GM23338 (cell line): ENCODE measurements around the gene KISS1. TPM values are rescaled to one million over a fixed set of nuclear protein-coding genes. Genes with fewer than 3 reads are reported as not detected.

Source experiments
- ATAC-seq: fragments of 200-7000 bp; cut with Tn5 transposase; 3 replicates; pipeline ENCODE4 v1.9.1; 2020
- DNase-seq: peaks from one replicate; pipeline ENCODE4 v3.0.0-alpha.2; 2015; ENCODE audit warnings: low spot score
- H2AFZ ChIP-seq: fragments of 200-600 bp; sonication (generic); 2 replicates; pipeline ENCODE4 v1.8.0; 2016; ENCODE audit warnings: antibody characterized with exemption, mild to moderate bottlenecking, moderate library complexity
- H3F3A ChIP-seq: fragments of 200-600 bp; sonication (generic); replicated peaks from 2 replicates; pipeline ENCODE4 v1.8.0; 2017; ENCODE audit warnings: antibody characterized with exemption, mixed run types, low read depth
- H3K27ac ChIP-seq: fragments of 200-600 bp; sonication (generic); 2 replicates; pipeline ENCODE4 v1.6.1; 2016; ENCODE audit warnings: low read depth
- H3K27me3 ChIP-seq: fragments of 200-600 bp; sonication (generic); 2 replicates; pipeline ENCODE4 v1.8.0; 2016; ENCODE audit warnings: mild to moderate bottlenecking, mixed run types, moderate library complexity; ENCODE audit not compliant: insufficient read depth
- H3K36me3 ChIP-seq: fragments of 200-600 bp; sonication (generic); 2 replicates; pipeline ENCODE4 v1.8.0; 2016; ENCODE audit warnings: mild to moderate bottlenecking; ENCODE audit not compliant: insufficient read depth
- H3K4me1 ChIP-seq: fragments of 200-600 bp; sonication (generic); 2 replicates; pipeline ENCODE4 v1.8.0; 2016; ENCODE audit warnings: mild to moderate bottlenecking, moderate library complexity; ENCODE audit not compliant: insufficient read depth
- H3K4me2 ChIP-seq: fragments of 200-600 bp; sonication (generic); 2 replicates; pipeline ENCODE4 v1.7.1; 2017; ENCODE audit warnings: mixed run types
- H3K4me3 ChIP-seq: fragments of 200-600 bp; sonication (generic); 2 replicates; pipeline ENCODE4 v1.6.1; 2016; ENCODE audit warnings: mixed run types
- H3K79me2 ChIP-seq: fragments of 200-600 bp; sonication (generic); replicated peaks from 2 replicates; pipeline ENCODE4 v1.8.0; 2017; ENCODE audit warnings: mild to moderate bottlenecking; ENCODE audit not compliant: insufficient read depth
- H3K9me2 ChIP-seq: fragments of 200-600 bp; sonication (generic); 2 replicates; pipeline ENCODE4 v1.8.0; 2017; ENCODE audit not compliant: insufficient read depth
- H4K20me1 ChIP-seq: fragments of 200-600 bp; sonication (generic); replicated peaks from 2 replicates; pipeline ENCODE4 v1.8.0; 2017; ENCODE audit warnings: mild to moderate bottlenecking; ENCODE audit not compliant: insufficient read depth
- H3K27ac Mint-ChIP-seq: 2 replicates; pipeline ENCODE4 v1.8.0; 2020; ENCODE audit warnings: inconsistent platforms, mild to moderate bottlenecking, moderate library complexity, mixed read lengths
- H3K27me3 Mint-ChIP-seq: 3 replicates; pipeline ENCODE4 v1.8.0; 2022; ENCODE audit warnings: low read depth, mild to moderate bottlenecking, moderate library complexity, mixed read lengths, inconsistent platforms; ENCODE audit not compliant: insufficient read depth, poor library complexity
- H3K36me3 Mint-ChIP-seq: 3 replicates; pipeline ENCODE4 v1.8.0; 2021; ENCODE audit warnings: low read depth, mild to moderate bottlenecking, inconsistent platforms, moderate library complexity, mixed read lengths
- H3K4me1 Mint-ChIP-seq: 3 replicates; pipeline ENCODE4 v1.8.0; 2020; ENCODE audit warnings: mild to moderate bottlenecking, inconsistent platforms, mixed read lengths
- H3K4me3 Mint-ChIP-seq: 3 replicates; pipeline ENCODE4 v1.8.0; 2021; ENCODE audit warnings: moderate library complexity, mild to moderate bottlenecking, inconsistent platforms, mixed read lengths
- H3K9me3 Mint-ChIP-seq: 3 replicates; pipeline ENCODE4 v1.8.0; 2020; ENCODE audit warnings: moderate library complexity, mild to moderate bottlenecking, inconsistent platforms, mixed read lengths
- CREB1 ChIP-seq: fragments of 250-450 bp; sonication (Bioruptor Pico); IDR thresholded peaks from 2 replicates; pipeline ENCODE4 v1.5.0; 2020; ENCODE audit warnings: low read depth, mild to moderate bottlenecking, moderate library complexity
- ETS1 ChIP-seq: IDR thresholded peaks from 2 replicates; pipeline ENCODE4 v1.6.1; 2016; ENCODE audit warnings: antibody characterized with exemption
- EZH2 ChIP-seq: fragments of 200-600 bp; sonication (generic); IDR thresholded peaks from one replicate; pipeline ENCODE4 v1.8.0; 2017; ENCODE audit warnings: antibody characterized with exemption, mild to moderate bottlenecking, low read depth; ENCODE audit not compliant: unreplicated experiment
- JUNB ChIP-seq: IDR thresholded peaks from one replicate; pipeline ENCODE4 v1.6.1; 2016; ENCODE audit warnings: antibody characterized with exemption; ENCODE audit not compliant: unreplicated experiment
- ZNF114 ChIP-seq: fragments of 250-450 bp; sonication (Bioruptor Pico); IDR thresholded peaks from 2 replicates; pipeline ENCODE4 v1.5.0; 2020; ENCODE audit warnings: mild to moderate bottlenecking, moderate library complexity
- polyA plus RNA-seq: library from polyadenylated mRNA; unstranded; fragments of >200 nt; fragmentation: Nextera tagmentation; extraction: Ambion mirVana; gene quantifications from 2 replicates; pipeline ENCODE4 v1.2.1, GENCODE V29; 2016
- total RNA-seq: library from RNA; depleted of rRNA; stranded (reverse); fragments of >200 nt; shearing (Covaris generic); gene quantifications from 2 replicates; pipeline ENCODE4 v1.2.3, GENCODE V29; 2014
- TF ChIP-seq, protein P1 (sequence below), 2 experiments: fragments of 200-600 bp in 1 of 2; sonication (generic) in 1 of 2; conservative IDR thresholded peaks; 2 replicates each; pipeline versions ENCODE4 v1.5.1 to v1.6.1; 2016 to 2017; ENCODE audit warnings: antibody characterized with exemption in 2 of 2, low read depth in 2 of 2, mild to moderate bottlenecking in 2 of 2, moderate library complexity in 1 of 2

KISS1 gene
- total and polyA plus RNA-seq, 2 experiments from 2014 or later = not detected

- TF ChIP-seq ETS1 (no peak), JUNB (no peak), ZNF114 (CRISPR knock-in tag) (no peak), CREB1 (CRISPR knock-in tag) (no peak), EZH2 (no peak)
- TF ChIP-seq, protein P1, sequence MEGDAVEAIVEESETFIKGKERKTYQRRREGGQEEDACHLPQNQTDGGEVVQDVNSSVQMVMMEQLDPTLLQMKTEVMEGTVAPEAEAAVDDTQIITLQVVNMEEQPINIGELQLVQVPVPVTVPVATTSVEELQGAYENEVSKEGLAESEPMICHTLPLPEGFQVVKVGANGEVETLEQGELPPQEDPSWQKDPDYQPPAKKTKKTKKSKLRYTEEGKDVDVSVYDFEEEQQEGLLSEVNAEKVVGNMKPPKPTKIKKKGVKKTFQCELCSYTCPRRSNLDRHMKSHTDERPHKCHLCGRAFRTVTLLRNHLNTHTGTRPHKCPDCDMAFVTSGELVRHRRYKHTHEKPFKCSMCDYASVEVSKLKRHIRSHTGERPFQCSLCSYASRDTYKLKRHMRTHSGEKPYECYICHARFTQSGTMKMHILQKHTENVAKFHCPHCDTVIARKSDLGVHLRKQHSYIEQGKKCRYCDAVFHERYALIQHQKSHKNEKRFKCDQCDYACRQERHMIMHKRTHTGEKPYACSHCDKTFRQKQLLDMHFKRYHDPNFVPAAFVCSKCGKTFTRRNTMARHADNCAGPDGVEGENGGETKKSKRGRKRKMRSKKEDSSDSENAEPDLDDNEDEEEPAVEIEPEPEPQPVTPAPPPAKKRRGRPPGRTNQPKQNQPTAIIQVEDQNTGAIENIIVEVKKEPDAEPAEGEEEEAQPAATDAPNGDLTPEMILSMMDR (conservative IDR thresholded peaks at IDR 0.05; ENCODE audit: low read depth in 2 of 2) = no peak
These were observed 52.8 kb downstream of the KISS1 start (continued) for GRCh38 chr1:204143276-204144041.

DNA sequence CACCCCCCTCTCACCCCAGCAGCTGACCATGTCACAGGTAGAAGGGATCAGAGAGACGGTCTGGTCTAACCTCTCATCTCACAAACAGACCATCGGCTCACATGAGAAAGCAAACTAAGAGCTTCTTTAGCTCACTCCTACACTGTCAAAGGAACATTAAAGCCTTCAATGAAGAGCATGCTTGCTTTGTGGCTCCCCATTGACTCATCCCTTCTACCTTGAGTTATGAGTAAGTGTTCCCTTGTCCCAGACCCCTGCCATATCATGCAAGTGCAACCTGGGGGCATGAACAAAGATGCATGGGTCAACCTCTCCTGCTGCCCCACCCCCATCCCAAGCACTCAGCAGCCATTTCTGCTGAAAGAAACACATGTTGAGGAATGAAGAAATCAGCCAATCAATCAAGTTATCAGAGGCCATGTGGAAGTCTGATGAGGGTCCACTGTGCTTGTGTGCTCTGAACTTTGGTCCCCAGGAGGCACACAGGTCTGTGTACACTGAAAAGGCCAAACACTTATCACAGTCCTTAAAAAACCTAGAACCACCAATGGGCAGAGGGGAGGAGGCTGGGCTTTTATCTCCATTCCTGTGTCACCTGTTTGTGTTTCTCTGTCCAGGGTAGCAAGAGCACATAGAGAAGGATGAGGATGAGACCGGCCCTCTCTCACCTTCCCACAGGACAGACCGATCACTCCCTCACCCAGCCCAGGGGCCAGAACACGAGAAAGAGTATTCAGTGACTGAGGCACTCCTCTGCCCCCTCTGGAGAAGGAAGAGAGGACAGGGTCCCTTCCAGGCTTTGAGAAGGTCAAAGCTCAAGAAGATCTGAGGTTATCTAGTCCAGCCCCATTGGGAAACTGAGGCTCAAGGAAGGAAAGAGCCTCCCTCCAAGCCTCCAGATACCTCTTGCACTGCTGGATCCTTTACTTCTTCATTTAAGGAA lies 54.0 kb downstream of the KISS1 start:
- Histone ChIP-seq H3K9me2 (no peaks in the 10 kb centered on the region), H3K27me3 (no peaks in the 10 kb centered on the region), H3K4me1 (peaks cover 7% of the 10 kb centered on the region; the same call in 1 of the 2 replicates), H2AFZ (no peak overlapping the region), H3K79me2 (no peaks in the 10 kb centered on the region), H4K20me1 (no peaks in the 10 kb centered on the region), H3K36me3 (no peaks in the 10 kb centered on the region), H3K4me3 (no peak overlapping the region), H3K27ac (no peak overlapping the region), H3F3A (no peaks in the 10 kb centered on the region), H3K4me2 (no peak overlapping the region)
- peaks cover 11% of the 10 kb centered on the region for H3K27me3 Mint-ChIP-seq
- no peaks in the 10 kb centered on the region for H3K9me3 Mint-ChIP-seq
- TF ChIP-seq, protein P1 (conservative IDR thresholded peaks at IDR 0.05; ENCODE audit: low read depth in 2 of 2) = peak; percentile 14 to 22; a peak in 1 of 4 replicates
- no peak for TF ChIP-seq JUNB
- ATAC-seq (peak; percentile 22; the same call in 2 of the 3 replicates), DNase-seq (no peak)
- peaks cover 20% of the 10 kb centered on the region for H3K4me1 Mint-ChIP-seq
- H3K36me3 Mint-ChIP-seq = peaks cover 17% of the 10 kb centered on the region
- no peak overlapping the region for H3K27ac Mint-ChIP-seq
- no peak overlapping the region for H3K4me3 Mint-ChIP-seq
